ENCODE data around the gene NEGR1. TPM values are rescaled to one million over a fixed set of nuclear protein-coding genes. Genes with fewer than 3 reads are reported as not detected.

Gene NEGR1
- total RNA-seq, 1 experiment from 2014 or later: 19.2 TPM

GRCh38 chr1:72170246-72170645 lies 112.1 kb downstream of the NEGR1 start:
- Mint-ChIP-seq H3K27me3 (ENCODE audit: unreplicated experiment) (no peaks in the 10 kb centered on the region), H3K9me3 (ENCODE audit: low read depth, unreplicated experiment) (no peaks in the 10 kb centered on the region), H3K4me1 (ENCODE audit: low read depth, unreplicated experiment) (no peaks in the 10 kb centered on the region), H3K27ac (ENCODE audit: unreplicated experiment) (no peak overlapping the region), H3K4me3 (ENCODE audit: low read depth, unreplicated experiment) (no peak overlapping the region), H3K36me3 (ENCODE audit: insufficient read depth, unreplicated experiment) (no peaks in the 10 kb centered on the region)
- CTCF ChIA-PET: no interaction called here
- no peak for DNase-seq
- no TSS peak for BruUV-seq (replicated peaks)
- TF ChIP-seq, protein P1, sequence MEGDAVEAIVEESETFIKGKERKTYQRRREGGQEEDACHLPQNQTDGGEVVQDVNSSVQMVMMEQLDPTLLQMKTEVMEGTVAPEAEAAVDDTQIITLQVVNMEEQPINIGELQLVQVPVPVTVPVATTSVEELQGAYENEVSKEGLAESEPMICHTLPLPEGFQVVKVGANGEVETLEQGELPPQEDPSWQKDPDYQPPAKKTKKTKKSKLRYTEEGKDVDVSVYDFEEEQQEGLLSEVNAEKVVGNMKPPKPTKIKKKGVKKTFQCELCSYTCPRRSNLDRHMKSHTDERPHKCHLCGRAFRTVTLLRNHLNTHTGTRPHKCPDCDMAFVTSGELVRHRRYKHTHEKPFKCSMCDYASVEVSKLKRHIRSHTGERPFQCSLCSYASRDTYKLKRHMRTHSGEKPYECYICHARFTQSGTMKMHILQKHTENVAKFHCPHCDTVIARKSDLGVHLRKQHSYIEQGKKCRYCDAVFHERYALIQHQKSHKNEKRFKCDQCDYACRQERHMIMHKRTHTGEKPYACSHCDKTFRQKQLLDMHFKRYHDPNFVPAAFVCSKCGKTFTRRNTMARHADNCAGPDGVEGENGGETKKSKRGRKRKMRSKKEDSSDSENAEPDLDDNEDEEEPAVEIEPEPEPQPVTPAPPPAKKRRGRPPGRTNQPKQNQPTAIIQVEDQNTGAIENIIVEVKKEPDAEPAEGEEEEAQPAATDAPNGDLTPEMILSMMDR (IDR thresholded peaks at IDR 0.05; ENCODE audit: unreplicated experiment): no peak
- intact Hi-C loops (cut with micrococcal nuclease; ENCODE audit: unreplicated experiment): no loop called here

GRCh38 chr1:72166426-72166825 lies 115.9 kb downstream of the NEGR1 start:
- intact Hi-C loops (cut with micrococcal nuclease; ENCODE audit: unreplicated experiment): no loop called here
- TF ChIP-seq, protein P1 (IDR thresholded peaks at IDR 0.05; ENCODE audit: unreplicated experiment): no peak
- CTCF ChIA-PET: no interaction called here
- Mint-ChIP-seq H3K9me3 (ENCODE audit: low read depth, unreplicated experiment) (no peaks in the 10 kb centered on the region), H3K36me3 (ENCODE audit: insufficient read depth, unreplicated experiment) (no peaks in the 10 kb centered on the region), H3K4me1 (ENCODE audit: low read depth, unreplicated experiment) (no peaks in the 10 kb centered on the region), H3K27me3 (ENCODE audit: unreplicated experiment) (no peaks in the 10 kb centered on the region), H3K4me3 (ENCODE audit: low read depth, unreplicated experiment) (no peak overlapping the region), H3K27ac (ENCODE audit: unreplicated experiment) (no peak overlapping the region)
- DNase-seq: no peak
- BruUV-seq (replicated peaks): no TSS peak

DNA sequence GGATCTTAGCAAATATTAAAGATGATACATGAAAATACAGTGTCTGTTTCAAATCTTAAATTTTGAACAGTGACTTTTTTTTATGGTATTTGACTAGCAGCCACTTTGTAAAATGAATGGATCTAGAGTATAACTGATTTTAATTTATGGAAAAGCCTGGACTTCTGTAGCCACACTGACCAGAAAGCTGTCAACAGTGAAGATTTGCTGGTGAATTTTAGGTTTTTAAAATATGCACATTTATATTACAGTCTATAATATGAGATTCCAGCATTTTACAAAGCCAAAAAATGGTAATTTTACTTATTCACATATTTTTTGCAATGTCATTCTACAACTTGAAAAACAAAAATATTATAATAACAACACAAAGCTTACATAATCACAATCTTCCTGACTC lies 131.8 kb downstream of the NEGR1 start:
- Mint-ChIP-seq H3K9me3 (ENCODE audit: low read depth, unreplicated experiment) (no peaks in the 10 kb centered on the region), H3K27ac (ENCODE audit: unreplicated experiment) (no peak overlapping the region), H3K36me3 (ENCODE audit: insufficient read depth, unreplicated experiment) (no peaks in the 10 kb centered on the region), H3K4me1 (ENCODE audit: low read depth, unreplicated experiment) (no peaks in the 10 kb centered on the region), H3K27me3 (ENCODE audit: unreplicated experiment) (no peaks in the 10 kb centered on the region), H3K4me3 (ENCODE audit: low read depth, unreplicated experiment) (no peak overlapping the region)
- CTCF ChIA-PET: no interaction called here
- TF ChIP-seq, protein P1 (IDR thresholded peaks at IDR 0.05; ENCODE audit: unreplicated experiment): no peak
- DNase-seq: no peak
- intact Hi-C loops (cut with micrococcal nuclease; ENCODE audit: unreplicated experiment): no loop called here
- no TSS peak for BruUV-seq (replicated peaks)

DNA sequence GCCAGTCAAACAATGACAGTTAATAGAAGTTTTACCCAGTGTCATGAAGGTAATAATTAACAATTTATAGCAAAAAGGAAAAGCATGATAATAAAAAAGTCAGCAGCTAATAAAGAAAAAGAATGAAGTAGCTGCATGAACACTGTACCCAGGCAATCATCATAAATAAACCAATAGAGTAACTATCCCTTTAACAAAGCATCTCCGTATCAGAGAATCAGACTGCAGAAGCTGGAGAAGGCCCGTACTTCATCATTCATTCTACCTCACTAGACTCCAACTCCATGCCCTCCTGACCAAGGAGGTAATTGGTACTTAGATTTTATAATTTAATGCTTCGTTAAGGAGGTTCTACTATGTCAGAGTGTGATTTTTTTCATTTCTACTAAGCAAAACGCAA lies 140.5 kb downstream of the NEGR1 start:
- Mint-ChIP-seq H3K27me3 (ENCODE audit: unreplicated experiment) (no peaks in the 10 kb centered on the region), H3K36me3 (ENCODE audit: insufficient read depth, unreplicated experiment) (no peaks in the 10 kb centered on the region), H3K4me3 (ENCODE audit: low read depth, unreplicated experiment) (no peak overlapping the region), H3K9me3 (ENCODE audit: low read depth, unreplicated experiment) (peaks cover 4% of the 10 kb centered on the region), H3K4me1 (ENCODE audit: low read depth, unreplicated experiment) (peaks cover 7% of the 10 kb centered on the region), H3K27ac (ENCODE audit: unreplicated experiment) (no peak overlapping the region)
- CTCF ChIA-PET: no interaction called here
- intact Hi-C loops (cut with micrococcal nuclease; ENCODE audit: unreplicated experiment): loop anchor here (1.0 kb wide), 1 partner anchor 33 kb away; no protein-coding TSS in a partner anchor
- TF ChIP-seq, protein P1 (IDR thresholded peaks at IDR 0.05; ENCODE audit: unreplicated experiment): no peak
- no peak for DNase-seq
- BruUV-seq (replicated peaks): no TSS peak

Data from Calu3 (cell line).